Mesothelial cell of epicardium (in vitro differentiated cells): Measurements from ENCODE around the gene ACTRT3. TPM values are rescaled to one million over a fixed set of nuclear protein-coding genes. Genes with fewer than 3 reads are reported as not detected.

Source experiments
- DNase-seq, 2 experiments: peaks; one replicate each; pipeline ENCODE4 v3.0.0; 2021; ENCODE audit warnings: low spot score in 2 of 2; ENCODE audit not compliant: unreplicated experiment in 2 of 2
- H3K27ac Mint-ChIP-seq: 2 replicates; pipeline ENCODE4 v1.8.0; 2021; ENCODE audit warnings: mixed read lengths
- H3K27me3 Mint-ChIP-seq: 2 replicates; pipeline ENCODE4 v1.8.0; 2021; ENCODE audit warnings: low read depth, mixed read lengths
- H3K36me3 Mint-ChIP-seq: 2 replicates; pipeline ENCODE4 v1.8.0; 2021; ENCODE audit warnings: mixed read lengths
- H3K4me1 Mint-ChIP-seq: 2 replicates; pipeline ENCODE4 v1.8.0; 2021; ENCODE audit warnings: mixed read lengths
- H3K4me3 Mint-ChIP-seq: 2 replicates; pipeline ENCODE4 v1.8.0; 2021; ENCODE audit warnings: mild to moderate bottlenecking, moderate library complexity, mixed read lengths
- H3K9me3 Mint-ChIP-seq: 2 replicates; pipeline ENCODE4 v1.8.0; 2021; ENCODE audit warnings: mixed read lengths
- CTCF ChIP-seq: fragments of 200-600 bp; sonication (generic); IDR thresholded peaks from one replicate; pipeline ENCODE4 v1.5.0; 2021; ENCODE audit warnings: antibody characterized with exemption; ENCODE audit not compliant: unreplicated experiment
- total RNA-seq: library from RNA; stranded (reverse); gene quantifications from 3 replicates; pipeline ENCODE4 v1.2.1, GENCODE V29; 2021

ACTRT3 gene
- total RNA-seq, 1 donor from 2014 or later, result 3.5 TPM

- H3K27ac Mint-ChIP-seq, result no peak overlapping the region
- H3K4me3 Mint-ChIP-seq, result no peak overlapping the region
- H3K9me3 Mint-ChIP-seq, result no peaks in the 10 kb centered on the region
- peaks cover 26% of the 10 kb centered on the region for H3K36me3 Mint-ChIP-seq
- no peak for DNase-seq
- H3K4me1 Mint-ChIP-seq, result peaks cover under 1% of the 10 kb centered on the region
- TF ChIP-seq CTCF, result no peak
- H3K27me3 Mint-ChIP-seq, result no peaks in the 10 kb centered on the region
These were observed 12.0 kb upstream of the ACTRT3 start for GRCh38 chr3:169781209-169781855.

- DNase-seq, result no peak
- Mint-ChIP-seq H3K9me3 (no peaks in the 10 kb centered on the region), H3K27me3 (no peaks in the 10 kb centered on the region), H3K4me1 (peaks cover 6% of the 10 kb centered on the region), H3K36me3 (peaks cover 26% of the 10 kb centered on the region), H3K27ac (no peak overlapping the region), H3K4me3 (no peak overlapping the region)
- TF ChIP-seq CTCF, result no peak
These were observed 11.4 kb upstream of the ACTRT3 start for GRCh38 chr3:169780742-169781141.

DNA sequence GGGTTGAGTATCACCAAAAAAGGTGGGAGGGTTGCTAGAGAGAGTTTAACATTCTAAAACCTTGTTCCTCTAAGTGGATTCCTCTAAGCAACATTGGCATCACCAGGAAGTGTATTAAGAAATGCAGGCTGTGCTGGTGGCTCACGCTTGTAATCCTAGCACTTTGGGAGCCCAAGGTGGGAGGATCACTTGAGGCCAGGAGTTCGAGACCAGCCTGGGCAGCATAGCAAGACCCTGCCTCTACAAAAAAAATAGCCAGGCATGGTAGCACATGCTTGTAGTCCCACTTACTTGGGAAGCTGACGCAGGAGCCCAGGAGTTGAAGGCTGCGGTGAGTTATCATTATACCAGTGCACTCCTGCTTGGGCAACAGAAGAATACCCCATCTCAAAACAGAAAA lies 8.5 kb upstream of the ACTRT3 start:
- Mint-ChIP-seq H3K27me3 (no peaks in the 10 kb centered on the region), H3K36me3 (peaks cover 24% of the 10 kb centered on the region), H3K4me3 (no peak overlapping the region), H3K4me1 (peaks cover 25% of the 10 kb centered on the region), H3K27ac (no peak overlapping the region), H3K9me3 (no peaks in the 10 kb centered on the region)
- no peak for DNase-seq
- TF ChIP-seq CTCF, result no peak

GRCh38 chr3:169774186-169774585 lies 4.8 kb upstream of the ACTRT3 start:
- TF ChIP-seq CTCF, result no peak
- Mint-ChIP-seq H3K4me1 (peaks cover 33% of the 10 kb centered on the region), H3K27me3 (no peaks in the 10 kb centered on the region), H3K27ac (peak overlapping the region; percentile 99), H3K36me3 (peaks cover 11% of the 10 kb centered on the region), H3K9me3 (no peaks in the 10 kb centered on the region), H3K4me3 (peak overlapping the region; percentile 96)
- DNase-seq, result no peak

GRCh38 chr3:169772897-169773816 lies 3.8 kb upstream of the ACTRT3 start, which contains the start of gene MYNN:
TSS of gene MYNN (plus strand) at chr3:169773396. CDS start at chr3:169774296, 900 bp downstream.
- Mint-ChIP-seq H3K4me1 (peaks cover 33% of the 10 kb centered on the region), H3K36me3 (peaks cover 6% of the 10 kb centered on the region), H3K27ac (peak within 1 kb of the TSS; percentile 99), H3K9me3 (no peaks in the 10 kb centered on the region), H3K4me3 (peak within 1 kb of the TSS; percentile 96), H3K27me3 (no peaks in the 10 kb centered on the region)
- TF ChIP-seq CTCF, result no peak
- peak; percentile 75 to 88 for DNase-seq
